Left ventricle myocardium inferior (tissue), 1 donor: ENCODE measurements around the gene CACNA1G. TPM values are rescaled to one million over a fixed set of nuclear protein-coding genes. Genes with fewer than 3 reads are reported as not detected.

Experiments
- DNase-seq: peaks from one replicate; pipeline ENCODE4 v3.0.0-alpha.2; 2020
- H3K27ac ChIP-seq: fragments of 200-600 bp; replicated peaks from 2 replicates; pipeline ENCODE4 v1.8.0; 2021
- H3K27me3 ChIP-seq: fragments of 200-600 bp; 2 replicates; pipeline ENCODE4 v1.8.0; 2021; ENCODE audit warnings: low read depth
- H3K36me3 ChIP-seq: fragments of 200-600 bp; 2 replicates; pipeline ENCODE4 v1.8.0; 2021
- H3K4me1 ChIP-seq: fragments of 200-600 bp; 2 replicates; pipeline ENCODE4 v1.8.0; 2021
- H3K4me3 ChIP-seq: fragments of 200-600 bp; 2 replicates; pipeline ENCODE4 v1.8.0; 2021; ENCODE audit warnings: mild to moderate bottlenecking, moderate library complexity
- H3K9me3 ChIP-seq: fragments of 200-600 bp; replicated peaks from 2 replicates; pipeline ENCODE4 v1.8.0; 2021
- intact Hi-C: fragments of 100-400 bp; cut with micrococcal nuclease; formaldehyde crosslinking; loops from one replicate; pipeline ENCODE4 v1.11.0; 2022
- total RNA-seq: library from RNA; stranded (reverse); fragmentation: NEBNext Ultra II Directional; extraction: Animal tissue kit (Norgen Biotek cat#: 25700); gene quantifications from one replicate; pipeline ENCODE4 v1.2.1, GENCODE V29; 2021
- TF ChIP-seq, protein P1 (sequence below): fragments of 200-600 bp; IDR thresholded peaks from 2 replicates; pipeline ENCODE4 v1.8.0; 2021; ENCODE audit warnings: antibody characterized with exemption, mild to moderate bottlenecking, borderline replicate concordance
- donor health status: DM: no; HTN: yes; CAD: no; lungs with severe emphysema.

The CACNA1G gene
- total RNA-seq, 1 donor from 2014 or later: 0.58 TPM

DNA sequence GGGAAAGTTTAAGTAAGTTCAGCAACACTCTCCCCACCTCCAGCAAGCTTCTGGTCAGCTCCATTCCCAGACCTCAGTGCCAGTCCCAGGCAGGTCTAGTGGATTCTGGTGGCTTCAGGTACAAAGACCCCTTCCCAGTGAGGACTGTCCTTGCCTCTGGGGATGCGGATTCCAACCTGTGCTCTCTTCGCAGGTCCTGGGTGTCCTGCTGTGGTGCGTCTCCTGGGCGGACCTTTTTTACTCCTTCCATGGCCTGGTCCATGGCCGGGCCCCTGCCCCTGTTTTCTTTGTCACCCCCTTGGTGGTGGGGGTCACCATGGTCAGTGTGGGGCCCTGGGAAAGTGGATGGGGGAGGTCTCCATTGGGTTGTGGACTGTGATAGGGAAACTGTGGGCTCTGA, 96.0 kb downstream of the CACNA1G start:
- no peaks in the 10 kb centered on the region for H3K27me3 ChIP-seq
- peaks cover 23% of the 10 kb centered on the region for H3K4me1 ChIP-seq
- H3K4me3 ChIP-seq: no peak overlapping the region
- peaks cover 9% of the 10 kb centered on the region for H3K9me3 ChIP-seq
- no peak for DNase-seq
- TF ChIP-seq, protein P1, sequence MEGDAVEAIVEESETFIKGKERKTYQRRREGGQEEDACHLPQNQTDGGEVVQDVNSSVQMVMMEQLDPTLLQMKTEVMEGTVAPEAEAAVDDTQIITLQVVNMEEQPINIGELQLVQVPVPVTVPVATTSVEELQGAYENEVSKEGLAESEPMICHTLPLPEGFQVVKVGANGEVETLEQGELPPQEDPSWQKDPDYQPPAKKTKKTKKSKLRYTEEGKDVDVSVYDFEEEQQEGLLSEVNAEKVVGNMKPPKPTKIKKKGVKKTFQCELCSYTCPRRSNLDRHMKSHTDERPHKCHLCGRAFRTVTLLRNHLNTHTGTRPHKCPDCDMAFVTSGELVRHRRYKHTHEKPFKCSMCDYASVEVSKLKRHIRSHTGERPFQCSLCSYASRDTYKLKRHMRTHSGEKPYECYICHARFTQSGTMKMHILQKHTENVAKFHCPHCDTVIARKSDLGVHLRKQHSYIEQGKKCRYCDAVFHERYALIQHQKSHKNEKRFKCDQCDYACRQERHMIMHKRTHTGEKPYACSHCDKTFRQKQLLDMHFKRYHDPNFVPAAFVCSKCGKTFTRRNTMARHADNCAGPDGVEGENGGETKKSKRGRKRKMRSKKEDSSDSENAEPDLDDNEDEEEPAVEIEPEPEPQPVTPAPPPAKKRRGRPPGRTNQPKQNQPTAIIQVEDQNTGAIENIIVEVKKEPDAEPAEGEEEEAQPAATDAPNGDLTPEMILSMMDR: no peak
- H3K27ac ChIP-seq: no peak overlapping the region
- intact Hi-C loops: no loop called here
- H3K36me3 ChIP-seq: no peaks in the 10 kb centered on the region

GRCh38 chr17:50657054-50657453, 96.5 kb downstream of the CACNA1G start:
- intact Hi-C loops: no loop called here

DNA sequence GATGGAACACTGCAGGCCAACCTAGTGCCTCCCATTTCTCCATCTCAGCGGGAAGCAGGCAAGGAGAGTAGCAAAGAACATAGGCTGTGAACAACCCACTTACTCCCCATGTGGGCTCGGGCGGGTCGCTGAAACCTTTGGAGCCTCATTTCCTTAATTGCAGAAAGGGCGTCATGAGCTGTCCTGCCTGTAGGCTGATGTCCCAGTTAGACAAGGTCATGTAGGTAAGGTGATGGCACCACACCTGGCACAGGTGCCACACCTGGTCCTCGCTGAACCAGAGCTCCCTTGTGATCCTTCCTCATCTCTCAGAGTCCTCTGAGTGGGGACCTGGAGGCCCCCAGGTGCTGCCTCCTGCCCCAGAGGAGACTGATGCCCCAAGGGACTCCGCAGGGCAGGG, 97.1 kb downstream of the CACNA1G start:
- no peak for DNase-seq
- H3K4me1 ChIP-seq: peaks cover 32% of the 10 kb centered on the region
- no peak overlapping the region for H3K27ac ChIP-seq
- peaks cover 6% of the 10 kb centered on the region for H3K9me3 ChIP-seq
- intact Hi-C loops: no loop called here
- no peak overlapping the region for H3K4me3 ChIP-seq
- TF ChIP-seq, protein P1: no peak
- H3K36me3 ChIP-seq: no peaks in the 10 kb centered on the region
- no peaks in the 10 kb centered on the region for H3K27me3 ChIP-seq

More at GRCh38 chr17:50657054-50657453, 96.5 kb downstream of the CACNA1G start:
- Histone ChIP-seq H3K4me1 (peaks cover 29% of the 10 kb centered on the region), H3K4me3 (no peak overlapping the region), H3K9me3 (peaks cover 9% of the 10 kb centered on the region), H3K27ac (no peak overlapping the region), H3K27me3 (no peaks in the 10 kb centered on the region), H3K36me3 (no peaks in the 10 kb centered on the region)
- TF ChIP-seq, protein P1: no peak
- no peak for DNase-seq

DNA sequence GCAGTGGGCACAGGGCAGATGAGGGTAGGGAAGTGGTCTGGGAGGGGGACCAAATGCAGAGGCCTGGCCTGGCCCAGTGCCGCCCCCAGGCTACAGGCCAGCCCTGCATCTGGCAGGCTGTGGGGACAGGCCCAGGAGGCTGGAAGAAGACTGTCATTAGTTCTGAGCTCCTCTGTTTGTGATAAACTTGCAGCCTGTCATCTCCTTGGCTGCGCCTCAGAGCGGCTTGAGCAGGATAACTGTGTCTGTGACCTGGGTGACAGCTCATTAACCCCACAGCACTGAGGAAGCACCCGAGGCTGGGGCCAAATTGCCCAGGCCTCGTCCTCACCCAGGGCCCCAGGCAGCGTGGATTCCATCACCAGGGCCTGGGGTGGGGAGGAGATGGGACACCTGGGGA, 98.1 kb downstream of the CACNA1G start:
- intact Hi-C loops: no loop called here
- no peaks in the 10 kb centered on the region for H3K36me3 ChIP-seq
- H3K27ac ChIP-seq: no peak overlapping the region
- no peak overlapping the region for H3K4me3 ChIP-seq
- H3K9me3 ChIP-seq: no peaks in the 10 kb centered on the region
- no peak for DNase-seq
- H3K27me3 ChIP-seq: no peaks in the 10 kb centered on the region
- TF ChIP-seq, protein P1: no peak
- peaks cover 32% of the 10 kb centered on the region for H3K4me1 ChIP-seq

DNA sequence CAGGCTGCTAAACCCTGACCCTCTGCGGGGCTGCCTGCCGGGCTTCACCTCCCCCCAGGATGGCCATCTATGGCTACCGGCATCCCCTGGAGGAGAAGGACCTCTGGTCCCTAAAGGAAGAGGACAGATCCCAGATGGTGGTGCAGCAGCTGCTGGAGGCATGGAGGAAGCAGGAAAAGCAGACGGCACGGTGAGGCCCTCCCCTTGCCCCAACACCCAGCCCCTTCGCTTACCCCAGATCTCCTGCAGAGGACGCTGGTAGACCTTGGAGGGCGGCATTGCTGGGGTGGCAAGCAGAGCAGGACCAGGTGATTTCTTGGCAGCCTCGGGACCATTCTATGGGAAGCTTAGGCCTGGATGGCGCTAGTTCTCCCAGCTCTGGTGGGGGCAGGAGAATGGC, 98.7 kb downstream of the CACNA1G start:
- intact Hi-C loops: no loop called here
- H3K27ac ChIP-seq: no peak overlapping the region
- H3K27me3 ChIP-seq: no peaks in the 10 kb centered on the region
- TF ChIP-seq, protein P1: no peak
- H3K4me1 ChIP-seq: peaks cover 32% of the 10 kb centered on the region
- DNase-seq: no peak
- H3K4me3 ChIP-seq: no peak overlapping the region
- no peaks in the 10 kb centered on the region for H3K9me3 ChIP-seq
- no peaks in the 10 kb centered on the region for H3K36me3 ChIP-seq
